ENCODE measurements around the gene FCN3.

DNA sequence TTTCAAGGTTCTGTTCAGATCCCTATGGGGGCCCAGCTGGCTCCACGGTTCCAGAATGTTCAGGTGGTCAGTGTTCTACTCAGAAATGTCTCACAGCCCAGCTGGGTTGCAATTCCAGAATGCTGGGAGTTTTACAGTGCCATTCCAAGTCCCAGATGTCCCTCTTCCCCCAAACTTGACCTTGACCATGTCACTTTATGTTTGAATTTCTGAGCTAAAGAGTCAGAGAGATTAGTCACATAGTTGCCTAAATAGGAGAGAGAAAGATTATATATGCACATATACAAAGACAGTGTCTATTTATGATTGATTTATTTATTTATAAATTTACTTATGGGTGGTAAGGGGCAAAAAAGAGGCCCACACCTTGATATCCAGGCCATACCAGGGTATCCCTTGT lies 20.3 kb upstream of the FCN3 start:
- TF ChIP-seq, protein P1, sequence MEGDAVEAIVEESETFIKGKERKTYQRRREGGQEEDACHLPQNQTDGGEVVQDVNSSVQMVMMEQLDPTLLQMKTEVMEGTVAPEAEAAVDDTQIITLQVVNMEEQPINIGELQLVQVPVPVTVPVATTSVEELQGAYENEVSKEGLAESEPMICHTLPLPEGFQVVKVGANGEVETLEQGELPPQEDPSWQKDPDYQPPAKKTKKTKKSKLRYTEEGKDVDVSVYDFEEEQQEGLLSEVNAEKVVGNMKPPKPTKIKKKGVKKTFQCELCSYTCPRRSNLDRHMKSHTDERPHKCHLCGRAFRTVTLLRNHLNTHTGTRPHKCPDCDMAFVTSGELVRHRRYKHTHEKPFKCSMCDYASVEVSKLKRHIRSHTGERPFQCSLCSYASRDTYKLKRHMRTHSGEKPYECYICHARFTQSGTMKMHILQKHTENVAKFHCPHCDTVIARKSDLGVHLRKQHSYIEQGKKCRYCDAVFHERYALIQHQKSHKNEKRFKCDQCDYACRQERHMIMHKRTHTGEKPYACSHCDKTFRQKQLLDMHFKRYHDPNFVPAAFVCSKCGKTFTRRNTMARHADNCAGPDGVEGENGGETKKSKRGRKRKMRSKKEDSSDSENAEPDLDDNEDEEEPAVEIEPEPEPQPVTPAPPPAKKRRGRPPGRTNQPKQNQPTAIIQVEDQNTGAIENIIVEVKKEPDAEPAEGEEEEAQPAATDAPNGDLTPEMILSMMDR (IDR thresholded peaks at IDR 0.05): no peak
- TF ChIP-seq POLR2A (IDR thresholded peaks at IDR 0.05): no peak
